HepG2 (cell line): ENCODE measurements around the gene TOPORS. TPM values are rescaled to one million over a fixed set of nuclear protein-coding genes. Genes with fewer than 3 reads are reported as not detected.

ENCODE experiments used
- AGO1 ChIP-seq: fragments of 200-400 bp; formaldehyde crosslinking; IDR thresholded peaks from 2 replicates; pipeline ENCODE4 v1.6.1; 2017; ENCODE audit warnings: mild to moderate bottlenecking, low read depth, low read length, moderate library complexity; ENCODE audit not compliant: poor library complexity, severe bottlenecking
- ARID2 ChIP-seq: sonication (generic); formaldehyde crosslinking; IDR thresholded peaks from 2 replicates; pipeline ENCODE4 v1.8.1; 2022; ENCODE audit warnings: mild to moderate bottlenecking, missing genetic modification reagents, borderline replicate concordance
- ASH2L ChIP-seq: fragments of 300-600, 200-600 bp; sonication (generic); IDR thresholded peaks from 2 replicates; pipeline ENCODE4 v1.7.0; 2017; ENCODE audit warnings: low read depth, mild to moderate bottlenecking, moderate library complexity, mixed read lengths, low read length; ENCODE audit not compliant: insufficient read length
- FOXJ3 ChIP-seq: sonication (generic); formaldehyde crosslinking; IDR thresholded peaks from 2 replicates; pipeline ENCODE4 v1.4.0; 2020; ENCODE audit warnings: missing genetic modification reagents, mild to moderate bottlenecking, borderline replicate concordance
- MBNL3 ChIP-seq: fragments of 250-450 bp; sonication (Bioruptor Pico); conservative IDR thresholded peaks from 2 replicates; pipeline ENCODE4 v1.8.0; 2022; ENCODE audit warnings: mild to moderate bottlenecking, inconsistent platforms
- PAWR ChIP-seq: sonication (generic); formaldehyde crosslinking; IDR thresholded peaks from 2 replicates; pipeline ENCODE4 v1.4.0; 2020; ENCODE audit warnings: missing genetic modification reagents, mild to moderate bottlenecking, borderline replicate concordance
- SYNCRIP ChIP-seq: fragments of 200-400 bp; formaldehyde crosslinking; IDR thresholded peaks from 2 replicates; pipeline ENCODE4 v1.6.1; 2018; ENCODE audit warnings: mild to moderate bottlenecking, low read depth, low read length; ENCODE audit not compliant: insufficient read depth
- ZKSCAN5 ChIP-seq: sonication (generic); formaldehyde crosslinking; IDR thresholded peaks from 2 replicates; pipeline ENCODE4 v1.5.1; 2020; ENCODE audit warnings: mild to moderate bottlenecking, missing genetic modification reagents
- ZNF260 ChIP-seq: sonication (generic); formaldehyde crosslinking; IDR thresholded peaks from 2 replicates; pipeline ENCODE4 v1.4.0; 2020; ENCODE audit warnings: missing genetic modification reagents, low read depth, mild to moderate bottlenecking, borderline replicate concordance
- ZNF546 ChIP-seq: sonication (generic); formaldehyde crosslinking; conservative IDR thresholded peaks from 2 replicates; pipeline ENCODE4 v1.8.1; 2023; ENCODE audit warnings: mild to moderate bottlenecking, missing genetic modification reagents
- ZNF772 ChIP-seq: sonication (generic); formaldehyde crosslinking; IDR thresholded peaks from 2 replicates; pipeline ENCODE4 v1.5.0; 2020; ENCODE audit warnings: mild to moderate bottlenecking, missing genetic modification reagents
- ZNF780A ChIP-seq: sonication (generic); formaldehyde crosslinking; IDR thresholded peaks from 2 replicates; pipeline ENCODE4 v1.8.0; 2022; ENCODE audit warnings: mild to moderate bottlenecking, missing genetic modification reagents, moderate library complexity
- polyA plus RNA-seq, 8 experiments: library from polyadenylated mRNA; depleted of rRNA in 3 of 8; stranded (reverse) in 7 of 8; unstranded in 1 of 8; fragments of >200 nt; fragmentation: Illumina TruSeq in 4 of 8; extraction: Trizol in 4 of 8; gene quantifications; 2 replicates each; pipeline versions ENCODE4 v1.2.1 to v1.2.3, GENCODE V29; 2011 to 2016; ENCODE audit warnings: low read depth in 4 of 8, missing spikeins in 1 of 8, mixed read lengths in 1 of 8; ENCODE audit not compliant: insufficient read depth in 1 of 8
- total RNA-seq, 5 experiments: library from RNA; depleted of rRNA; stranded (reverse); fragments of >200 nt; fragmentation: Illumina TruSeq; extraction: Trizol; gene quantifications; 2 replicates each; pipeline ENCODE4 v1.2.3, GENCODE V29; 2016; ENCODE audit warnings: low read depth in 1 of 5
- TF ChIP-seq, protein P1 (sequence below): sonication (generic); formaldehyde crosslinking; IDR thresholded peaks from 2 replicates; pipeline ENCODE4 v1.4.0; 2020; ENCODE audit warnings: missing genetic modification reagents
- TF ChIP-seq, protein P2 (sequence below): sonication (generic); formaldehyde crosslinking; IDR thresholded peaks from 2 replicates; pipeline ENCODE4 v1.8.0; 2022; ENCODE audit warnings: mild to moderate bottlenecking, missing genetic modification reagents; ENCODE audit not compliant: insufficient replicate concordance
- TF ChIP-seq, protein P3 (sequence below): sonication (generic); formaldehyde crosslinking; IDR thresholded peaks from 2 replicates; pipeline ENCODE4 v1.4.0; 2020; ENCODE audit warnings: mild to moderate bottlenecking, low read depth, missing genetic modification reagents
- TF ChIP-seq, protein P4 (sequence below): IDR thresholded peaks from 2 replicates; pipeline ENCODE4 v1.6.1; 2018; ENCODE audit warnings: missing genetic modification reagents
- TF ChIP-seq, protein P5 (sequence below): sonication (generic); formaldehyde crosslinking; IDR thresholded peaks from 2 replicates; pipeline ENCODE4 v1.4.0; 2020; ENCODE audit warnings: mild to moderate bottlenecking, missing genetic modification reagents

Gene TOPORS
- total and polyA plus RNA-seq, 2 of the 13 experiments (the other 11 are each of a cell fraction or from before 2014, with no cell fraction given): 6.8 to 19.6 TPM

DNA sequence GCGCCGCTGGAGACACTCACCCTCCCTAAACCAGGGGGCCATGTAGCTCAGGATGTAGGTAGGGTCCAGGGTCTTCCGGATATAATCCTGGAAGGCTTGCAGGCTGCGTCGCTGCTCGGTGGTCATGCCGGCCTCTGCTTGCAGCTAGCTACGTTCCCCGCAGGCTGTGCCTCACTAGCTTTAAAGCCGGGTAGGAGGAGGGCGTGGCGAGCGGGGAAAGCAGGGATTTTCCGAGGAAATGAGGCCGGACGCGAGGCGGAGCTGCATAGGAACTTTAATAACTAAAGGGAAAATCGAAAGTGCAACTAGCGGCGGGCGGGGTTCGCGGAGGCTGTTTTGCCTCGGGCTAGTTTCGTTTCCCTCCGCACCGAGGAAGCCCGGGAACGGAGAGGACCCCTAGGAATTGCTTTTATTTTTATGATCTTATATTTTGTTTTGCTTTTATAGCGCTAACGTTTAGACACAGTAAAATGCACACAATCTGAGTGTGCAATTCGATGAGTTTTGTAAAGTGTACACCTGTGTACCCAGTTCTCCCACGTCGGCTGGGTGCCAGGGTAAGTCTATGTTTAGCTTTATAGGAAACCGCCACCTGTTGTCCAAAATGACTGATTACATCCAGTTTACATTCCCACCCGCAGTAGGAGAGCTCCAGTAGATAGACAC is 26.2 kb downstream of the TOPORS start, which contains the start of gene RIGI (continued):
- TF ChIP-seq, protein P1, sequence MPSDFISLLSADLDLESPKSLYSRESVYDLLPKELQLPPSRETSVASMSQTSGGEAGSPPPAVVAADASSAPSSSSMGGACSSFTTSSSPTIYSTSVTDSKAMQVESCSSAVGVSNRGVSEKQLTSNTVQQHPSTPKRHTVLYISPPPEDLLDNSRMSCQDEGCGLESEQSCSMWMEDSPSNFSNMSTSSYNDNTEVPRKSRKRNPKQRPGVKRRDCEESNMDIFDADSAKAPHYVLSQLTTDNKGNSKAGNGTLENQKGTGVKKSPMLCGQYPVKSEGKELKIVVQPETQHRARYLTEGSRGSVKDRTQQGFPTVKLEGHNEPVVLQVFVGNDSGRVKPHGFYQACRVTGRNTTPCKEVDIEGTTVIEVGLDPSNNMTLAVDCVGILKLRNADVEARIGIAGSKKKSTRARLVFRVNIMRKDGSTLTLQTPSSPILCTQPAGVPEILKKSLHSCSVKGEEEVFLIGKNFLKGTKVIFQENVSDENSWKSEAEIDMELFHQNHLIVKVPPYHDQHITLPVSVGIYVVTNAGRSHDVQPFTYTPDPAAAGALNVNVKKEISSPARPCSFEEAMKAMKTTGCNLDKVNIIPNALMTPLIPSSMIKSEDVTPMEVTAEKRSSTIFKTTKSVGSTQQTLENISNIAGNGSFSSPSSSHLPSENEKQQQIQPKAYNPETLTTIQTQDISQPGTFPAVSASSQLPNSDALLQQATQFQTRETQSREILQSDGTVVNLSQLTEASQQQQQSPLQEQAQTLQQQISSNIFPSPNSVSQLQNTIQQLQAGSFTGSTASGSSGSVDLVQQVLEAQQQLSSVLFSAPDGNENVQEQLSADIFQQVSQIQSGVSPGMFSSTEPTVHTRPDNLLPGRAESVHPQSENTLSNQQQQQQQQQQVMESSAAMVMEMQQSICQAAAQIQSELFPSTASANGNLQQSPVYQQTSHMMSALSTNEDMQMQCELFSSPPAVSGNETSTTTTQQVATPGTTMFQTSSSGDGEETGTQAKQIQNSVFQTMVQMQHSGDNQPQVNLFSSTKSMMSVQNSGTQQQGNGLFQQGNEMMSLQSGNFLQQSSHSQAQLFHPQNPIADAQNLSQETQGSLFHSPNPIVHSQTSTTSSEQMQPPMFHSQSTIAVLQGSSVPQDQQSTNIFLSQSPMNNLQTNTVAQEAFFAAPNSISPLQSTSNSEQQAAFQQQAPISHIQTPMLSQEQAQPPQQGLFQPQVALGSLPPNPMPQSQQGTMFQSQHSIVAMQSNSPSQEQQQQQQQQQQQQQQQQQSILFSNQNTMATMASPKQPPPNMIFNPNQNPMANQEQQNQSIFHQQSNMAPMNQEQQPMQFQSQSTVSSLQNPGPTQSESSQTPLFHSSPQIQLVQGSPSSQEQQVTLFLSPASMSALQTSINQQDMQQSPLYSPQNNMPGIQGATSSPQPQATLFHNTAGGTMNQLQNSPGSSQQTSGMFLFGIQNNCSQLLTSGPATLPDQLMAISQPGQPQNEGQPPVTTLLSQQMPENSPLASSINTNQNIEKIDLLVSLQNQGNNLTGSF (CRISPR knock-in tag): 0 out of 2 replicates have a peak, but pooled peaks have one; percentile 46
- no peak for TF ChIP-seq ZNF772 (CRISPR knock-in tag)
- TF ChIP-seq, protein P2, sequence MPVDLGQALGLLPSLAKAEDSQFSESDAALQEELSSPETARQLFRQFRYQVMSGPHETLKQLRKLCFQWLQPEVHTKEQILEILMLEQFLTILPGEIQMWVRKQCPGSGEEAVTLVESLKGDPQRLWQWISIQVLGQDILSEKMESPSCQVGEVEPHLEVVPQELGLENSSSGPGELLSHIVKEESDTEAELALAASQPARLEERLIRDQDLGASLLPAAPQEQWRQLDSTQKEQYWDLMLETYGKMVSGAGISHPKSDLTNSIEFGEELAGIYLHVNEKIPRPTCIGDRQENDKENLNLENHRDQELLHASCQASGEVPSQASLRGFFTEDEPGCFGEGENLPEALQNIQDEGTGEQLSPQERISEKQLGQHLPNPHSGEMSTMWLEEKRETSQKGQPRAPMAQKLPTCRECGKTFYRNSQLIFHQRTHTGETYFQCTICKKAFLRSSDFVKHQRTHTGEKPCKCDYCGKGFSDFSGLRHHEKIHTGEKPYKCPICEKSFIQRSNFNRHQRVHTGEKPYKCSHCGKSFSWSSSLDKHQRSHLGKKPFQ (CRISPR knock-in tag): no peak
- TF ChIP-seq ASH2L: peak; percentile 98
- TF ChIP-seq ZNF780A (CRISPR knock-in tag): no peak
- TF ChIP-seq ZKSCAN5 (CRISPR knock-in tag): no peak
- TF ChIP-seq ZNF260 (CRISPR knock-in tag): no peak
- TF ChIP-seq, protein P3, sequence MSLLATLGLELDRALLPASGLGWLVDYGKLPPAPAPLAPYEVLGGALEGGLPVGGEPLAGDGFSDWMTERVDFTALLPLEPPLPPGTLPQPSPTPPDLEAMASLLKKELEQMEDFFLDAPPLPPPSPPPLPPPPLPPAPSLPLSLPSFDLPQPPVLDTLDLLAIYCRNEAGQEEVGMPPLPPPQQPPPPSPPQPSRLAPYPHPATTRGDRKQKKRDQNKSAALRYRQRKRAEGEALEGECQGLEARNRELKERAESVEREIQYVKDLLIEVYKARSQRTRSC (CRISPR knock-in tag): no peak
- TF ChIP-seq MBNL3 (CRISPR knock-in tag): no peak
- TF ChIP-seq, protein P4, sequence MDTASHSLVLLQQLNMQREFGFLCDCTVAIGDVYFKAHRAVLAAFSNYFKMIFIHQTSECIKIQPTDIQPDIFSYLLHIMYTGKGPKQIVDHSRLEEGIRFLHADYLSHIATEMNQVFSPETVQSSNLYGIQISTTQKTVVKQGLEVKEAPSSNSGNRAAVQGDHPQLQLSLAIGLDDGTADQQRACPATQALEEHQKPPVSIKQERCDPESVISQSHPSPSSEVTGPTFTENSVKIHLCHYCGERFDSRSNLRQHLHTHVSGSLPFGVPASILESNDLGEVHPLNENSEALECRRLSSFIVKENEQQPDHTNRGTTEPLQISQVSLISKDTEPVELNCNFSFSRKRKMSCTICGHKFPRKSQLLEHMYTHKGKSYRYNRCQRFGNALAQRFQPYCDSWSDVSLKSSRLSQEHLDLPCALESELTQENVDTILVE (CRISPR knock-in tag): no peak
- TF ChIP-seq, protein P5, sequence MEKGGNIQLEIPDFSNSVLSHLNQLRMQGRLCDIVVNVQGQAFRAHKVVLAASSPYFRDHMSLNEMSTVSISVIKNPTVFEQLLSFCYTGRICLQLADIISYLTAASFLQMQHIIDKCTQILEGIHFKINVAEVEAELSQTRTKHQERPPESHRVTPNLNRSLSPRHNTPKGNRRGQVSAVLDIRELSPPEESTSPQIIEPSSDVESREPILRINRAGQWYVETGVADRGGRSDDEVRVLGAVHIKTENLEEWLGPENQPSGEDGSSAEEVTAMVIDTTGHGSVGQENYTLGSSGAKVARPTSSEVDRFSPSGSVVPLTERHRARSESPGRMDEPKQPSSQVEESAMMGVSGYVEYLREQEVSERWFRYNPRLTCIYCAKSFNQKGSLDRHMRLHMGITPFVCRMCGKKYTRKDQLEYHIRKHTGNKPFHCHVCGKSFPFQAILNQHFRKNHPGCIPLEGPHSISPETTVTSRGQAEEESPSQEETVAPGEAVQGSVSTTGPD (CRISPR knock-in tag): no peak
- no peak for TF ChIP-seq PAWR (CRISPR knock-in tag)
- peak; percentile 69; the same call in 1 of the 2 replicates for TF ChIP-seq ARID2 (CRISPR knock-in tag)
- peak; percentile 62; the same call in 1 of the 2 replicates for TF ChIP-seq FOXJ3 (CRISPR knock-in tag)
- TF ChIP-seq SYNCRIP: no peak
- TF ChIP-seq AGO1: no peak
- TF ChIP-seq ZNF546 (CRISPR knock-in tag): no peak
